HEK293 (cell line): ENCODE results near the gene LCN10.

Source experiments
- CTCF ChIA-PET: fragments of 350-600 bp; formaldehyde crosslinking; extraction: SDS; loops from one replicate; lab custom pipeline; 2021; ENCODE audit warnings: antibody characterized with exemption; lab: Yijun Ruan, JAX
- POLR2A ChIA-PET: fragments of 300-600 bp; formaldehyde crosslinking; extraction: SDS; loops from one replicate; lab custom pipeline; 2020; ENCODE audit warnings: antibody characterized with exemption, inconsistent platforms; lab: Yijun Ruan, JAX
- H3K27ac ChIP-seq: fragments of 200-500 bp; sonication (Bioruptor generic); 2 replicates; pipeline ENCODE4 v1.5.1; 2014; ENCODE audit warnings: low read depth, low read length, control low read depth, inconsistent platforms; ENCODE audit errors: extremely low read depth
- H3K36me3 ChIP-seq, 2 experiments: fragments of 200-500 bp in 1 of 2; sonication (Bioruptor generic) in 1 of 2; 1 replicate in 1 of 2; 2 replicates in 1 of 2; pipeline ENCODE4 v1.5.1; 2014 to 2017; ENCODE audit warnings: inconsistent platforms in 2 of 2, low read length in 2 of 2; ENCODE audit not compliant: control insufficient read depth in 2 of 2, insufficient read depth in 1 of 2
- H3K4me1 ChIP-seq: fragments of 200-500 bp; sonication (Bioruptor generic); 2 replicates; pipeline ENCODE4 v1.5.1; 2014; ENCODE audit warnings: mild to moderate bottlenecking, low read length, inconsistent platforms; ENCODE audit not compliant: control insufficient read depth, insufficient read depth
- H3K4me3 ChIP-seq: 2 replicates; pipeline ENCODE4 v1.5.1; 2011; ENCODE audit warnings: low read depth, mild to moderate bottlenecking, control low read depth, low read length, moderate library complexity
- H3K9me3 ChIP-seq: fragments of 200-500 bp; sonication (Bioruptor generic); 2 replicates; pipeline ENCODE4 v1.5.1; 2014; ENCODE audit warnings: low read depth, low read length, inconsistent platforms; ENCODE audit not compliant: control insufficient read depth, insufficient read depth
- EGR2 ChIP-seq: fragments of 450-650 bp; formaldehyde crosslinking; IDR thresholded peaks from 2 replicates; pipeline ENCODE4 v1.5.1; 2016; ENCODE audit warnings: low read depth, missing biosample characterization, missing genetic modification characterization
- GFI1B ChIP-seq: fragments of 450-650 bp; formaldehyde crosslinking; IDR thresholded peaks from 2 replicates; pipeline ENCODE4 v1.5.1; 2016; ENCODE audit warnings: missing biosample characterization, missing genetic modification characterization
- HOXA7 ChIP-seq: sonication (generic); formaldehyde crosslinking; IDR thresholded peaks from 2 replicates; pipeline ENCODE4 v1.8.1; 2022; ENCODE audit warnings: missing genetic modification reagents, borderline replicate concordance
- RBAK ChIP-seq: fragments of 450-650 bp; formaldehyde crosslinking; IDR thresholded peaks from 2 replicates; pipeline ENCODE4 v1.5.1; 2016; ENCODE audit warnings: missing biosample characterization, missing genetic modification characterization
- SCRT2 ChIP-seq: fragments of 450-650 bp; formaldehyde crosslinking; IDR thresholded peaks from 2 replicates; pipeline ENCODE4 v1.5.1; 2016; ENCODE audit warnings: missing biosample characterization, missing genetic modification characterization
- SETDB1 ChIP-seq: IDR thresholded peaks from one replicate; pipeline ENCODE4 v1.6.1; 2017; ENCODE audit warnings: mild to moderate bottlenecking, low read length, moderate library complexity, mixed read lengths; ENCODE audit not compliant: insufficient read length
- YY1 ChIP-seq: fragments of 450-650 bp; formaldehyde crosslinking; IDR thresholded peaks from 2 replicates; pipeline ENCODE4 v1.5.1; 2018; ENCODE audit warnings: missing biosample characterization, missing genetic modification characterization
- ZBTB20 ChIP-seq: fragments of 450-650 bp; formaldehyde crosslinking; IDR thresholded peaks from 2 replicates; pipeline ENCODE4 v1.5.1; 2016; ENCODE audit warnings: missing biosample characterization, missing genetic modification characterization
- ZFP37 ChIP-seq: fragments of 450-650 bp; formaldehyde crosslinking; IDR thresholded peaks from 2 replicates; pipeline ENCODE4 v1.5.1; 2016; ENCODE audit warnings: missing biosample characterization, missing genetic modification characterization
- ZNF138 ChIP-seq: fragments of 450-650 bp; formaldehyde crosslinking; IDR thresholded peaks from 2 replicates; pipeline ENCODE4 v1.5.1; 2016; ENCODE audit warnings: missing biosample characterization, missing genetic modification characterization, borderline replicate concordance
- ZNF157 ChIP-seq: fragments of 450-650 bp; formaldehyde crosslinking; IDR thresholded peaks from 2 replicates; pipeline ENCODE4 v1.5.1; 2016; ENCODE audit warnings: missing biosample characterization, missing genetic modification characterization
- ZNF169 ChIP-seq: fragments of 450-650 bp; formaldehyde crosslinking; IDR thresholded peaks from 2 replicates; pipeline ENCODE4 v1.5.1; 2016; ENCODE audit warnings: missing biosample characterization, missing genetic modification characterization
- ZNF324 ChIP-seq: fragments of 450-650 bp; formaldehyde crosslinking; IDR thresholded peaks from 2 replicates; pipeline ENCODE4 v1.5.1; 2016; ENCODE audit warnings: missing biosample characterization, missing genetic modification characterization
- ZNF335 ChIP-seq: fragments of 450-650 bp; formaldehyde crosslinking; conservative IDR thresholded peaks from 2 replicates; pipeline ENCODE4 v1.5.1; 2016; ENCODE audit warnings: missing biosample characterization, missing genetic modification characterization
- ZNF426 ChIP-seq: fragments of 450-650 bp; formaldehyde crosslinking; IDR thresholded peaks from 2 replicates; pipeline ENCODE4 v1.5.1; 2017; ENCODE audit warnings: missing biosample characterization, missing genetic modification characterization, mild to moderate bottlenecking, inconsistent platforms, moderate library complexity
- ZNF449 ChIP-seq: fragments of 450-650 bp; formaldehyde crosslinking; IDR thresholded peaks from 2 replicates; pipeline ENCODE4 v1.5.1; 2017; ENCODE audit warnings: missing biosample characterization, mild to moderate bottlenecking, missing genetic modification characterization, moderate library complexity
- ZNF48 ChIP-seq: fragments of 450-650 bp; formaldehyde crosslinking; IDR thresholded peaks from 2 replicates; pipeline ENCODE4 v1.5.1; 2016; ENCODE audit warnings: missing biosample characterization, missing genetic modification characterization
- ZNF488 ChIP-seq: fragments of 450-650 bp; formaldehyde crosslinking; IDR thresholded peaks from 2 replicates; pipeline ENCODE4 v1.5.1; 2016; ENCODE audit warnings: missing biosample characterization, missing genetic modification characterization
- ZNF530 ChIP-seq: fragments of 450-650 bp; formaldehyde crosslinking; IDR thresholded peaks from 2 replicates; pipeline ENCODE4 v1.5.1; 2016; ENCODE audit warnings: low read depth, missing biosample characterization, missing genetic modification characterization
- ZNF544 ChIP-seq: fragments of 450-650 bp; formaldehyde crosslinking; IDR thresholded peaks from 2 replicates; pipeline ENCODE4 v1.5.0; 2017; ENCODE audit warnings: missing biosample characterization, missing genetic modification characterization
- ZNF558 ChIP-seq: fragments of 450-650 bp; formaldehyde crosslinking; IDR thresholded peaks from 2 replicates; pipeline ENCODE4 v1.5.1; 2016; ENCODE audit warnings: missing biosample characterization, missing genetic modification characterization
- ZNF571 ChIP-seq: fragments of 450-650 bp; formaldehyde crosslinking; IDR thresholded peaks from 2 replicates; pipeline ENCODE4 v1.5.0; 2017; ENCODE audit warnings: missing biosample characterization, missing genetic modification characterization
- ZNF596 ChIP-seq: fragments of 450-650 bp; IDR thresholded peaks from 2 replicates; pipeline ENCODE4 v1.5.0; 2018; ENCODE audit warnings: missing biosample characterization, mild to moderate bottlenecking, missing genetic modification characterization, moderate library complexity
- ZNF658 ChIP-seq: fragments of 450-650 bp; formaldehyde crosslinking; IDR thresholded peaks from 2 replicates; pipeline ENCODE4; 2016; ENCODE audit warnings: missing biosample characterization, missing genetic modification characterization
- ZNF660 ChIP-seq: fragments of 450-650 bp; IDR thresholded peaks from 2 replicates; pipeline ENCODE4 v1.5.1; 2018; ENCODE audit warnings: missing biosample characterization, mild to moderate bottlenecking, missing genetic modification characterization
- TF ChIP-seq, protein P1 (sequence below): fragments of 450-650 bp; IDR thresholded peaks from 2 replicates; pipeline ENCODE4 v1.5.1; 2018; ENCODE audit warnings: missing biosample characterization, mild to moderate bottlenecking, missing genetic modification characterization
- TF ChIP-seq, protein P2 (sequence below): fragments of 450-650 bp; formaldehyde crosslinking; IDR thresholded peaks from 2 replicates; pipeline ENCODE4 v1.5.1; 2016; ENCODE audit warnings: missing biosample characterization, missing genetic modification characterization, low read depth
- TF ChIP-seq, protein P3 (sequence below): fragments of 450-650 bp; formaldehyde crosslinking; IDR thresholded peaks from 2 replicates; pipeline ENCODE4 v1.5.1; 2016; ENCODE audit warnings: missing biosample characterization, missing genetic modification characterization

LCN10 gene

DNA sequence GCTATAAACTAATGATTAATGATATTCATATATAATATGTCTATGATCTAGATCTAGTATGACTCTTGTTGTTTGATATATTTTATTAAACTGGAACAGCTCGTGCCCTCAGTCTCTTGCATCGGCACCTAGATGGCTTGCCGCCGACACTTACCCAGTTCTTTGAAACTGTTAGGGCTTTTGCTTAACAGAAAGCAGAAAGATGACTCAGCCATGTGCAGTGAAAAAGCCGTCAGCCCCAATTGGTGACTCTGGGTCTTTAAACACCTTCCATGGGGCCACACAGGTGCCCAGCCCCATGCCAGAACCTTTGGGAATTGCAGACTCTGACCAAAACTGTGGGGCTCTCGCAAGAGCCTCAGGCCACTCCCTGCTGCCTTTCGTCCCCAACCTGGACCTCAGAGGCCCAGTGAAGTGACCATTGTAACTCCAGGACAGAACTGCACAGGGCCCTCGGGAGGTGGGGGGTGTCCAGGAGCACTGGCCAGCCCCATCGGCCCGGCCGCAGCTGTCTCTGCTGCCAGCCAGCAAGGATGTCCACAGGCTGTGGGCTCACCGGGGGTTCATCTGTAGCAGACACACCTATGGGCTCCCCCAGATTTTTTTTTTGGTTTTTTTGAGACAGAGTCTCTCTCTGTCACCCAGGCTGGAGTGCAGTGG, 7.8 kb downstream of the LCN10 start:
- TF ChIP-seq ZNF138 = no peak
- TF ChIP-seq SETDB1 = no peak
- TF ChIP-seq SCRT2 (tag by site-specific recombination) = 0 out of 2 replicates have a peak, but pooled peaks have one; percentile 19
- TF ChIP-seq GFI1B (tag by site-specific recombination) = no peak
- TF ChIP-seq ZNF335 (tag by site-specific recombination) = peak; percentile 94
- TF ChIP-seq ZNF449 (tag by site-specific recombination) = no peak
- TF ChIP-seq EGR2 (tag by site-specific recombination) = no peak
- no peak for TF ChIP-seq ZNF157 (tag by site-specific recombination)
- TF ChIP-seq ZNF169 (tag by site-specific recombination) = no peak
- TF ChIP-seq, protein P1, sequence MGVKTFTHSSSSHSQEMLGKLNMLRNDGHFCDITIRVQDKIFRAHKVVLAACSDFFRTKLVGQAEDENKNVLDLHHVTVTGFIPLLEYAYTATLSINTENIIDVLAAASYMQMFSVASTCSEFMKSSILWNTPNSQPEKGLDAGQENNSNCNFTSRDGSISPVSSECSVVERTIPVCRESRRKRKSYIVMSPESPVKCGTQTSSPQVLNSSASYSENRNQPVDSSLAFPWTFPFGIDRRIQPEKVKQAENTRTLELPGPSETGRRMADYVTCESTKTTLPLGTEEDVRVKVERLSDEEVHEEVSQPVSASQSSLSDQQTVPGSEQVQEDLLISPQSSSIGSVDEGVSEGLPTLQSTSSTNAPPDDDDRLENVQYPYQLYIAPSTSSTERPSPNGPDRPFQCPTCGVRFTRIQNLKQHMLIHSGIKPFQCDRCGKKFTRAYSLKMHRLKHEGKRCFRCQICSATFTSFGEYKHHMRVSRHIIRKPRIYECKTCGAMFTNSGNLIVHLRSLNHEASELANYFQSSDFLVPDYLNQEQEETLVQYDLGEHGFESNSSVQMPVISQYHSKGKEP = no peak
- Histone ChIP-seq H3K4me1 (no peaks in the 10 kb centered on the region), H3K9me3 (no peaks in the 10 kb centered on the region), H3K36me3 (no peaks in the 10 kb centered on the region), H3K27ac (no peak overlapping the region), H3K4me3 (no peak overlapping the region)
- ChIA-PET CTCF (interaction anchor here (1.4 kb wide), 1 partner anchor 26 kb away, joined by 3 read pairs; no protein-coding TSS in a partner anchor), POLR2A (no interaction called here)

GRCh38 chr9:136733611-136734010, 9.1 kb downstream of the LCN10 start:
- ChIA-PET CTCF (interaction anchor here (1.4 kb wide), 1 partner anchor 28 kb away, joined by 3 read pairs; no protein-coding TSS in a partner anchor), POLR2A (no interaction called here)
- TF ChIP-seq, protein P2, sequence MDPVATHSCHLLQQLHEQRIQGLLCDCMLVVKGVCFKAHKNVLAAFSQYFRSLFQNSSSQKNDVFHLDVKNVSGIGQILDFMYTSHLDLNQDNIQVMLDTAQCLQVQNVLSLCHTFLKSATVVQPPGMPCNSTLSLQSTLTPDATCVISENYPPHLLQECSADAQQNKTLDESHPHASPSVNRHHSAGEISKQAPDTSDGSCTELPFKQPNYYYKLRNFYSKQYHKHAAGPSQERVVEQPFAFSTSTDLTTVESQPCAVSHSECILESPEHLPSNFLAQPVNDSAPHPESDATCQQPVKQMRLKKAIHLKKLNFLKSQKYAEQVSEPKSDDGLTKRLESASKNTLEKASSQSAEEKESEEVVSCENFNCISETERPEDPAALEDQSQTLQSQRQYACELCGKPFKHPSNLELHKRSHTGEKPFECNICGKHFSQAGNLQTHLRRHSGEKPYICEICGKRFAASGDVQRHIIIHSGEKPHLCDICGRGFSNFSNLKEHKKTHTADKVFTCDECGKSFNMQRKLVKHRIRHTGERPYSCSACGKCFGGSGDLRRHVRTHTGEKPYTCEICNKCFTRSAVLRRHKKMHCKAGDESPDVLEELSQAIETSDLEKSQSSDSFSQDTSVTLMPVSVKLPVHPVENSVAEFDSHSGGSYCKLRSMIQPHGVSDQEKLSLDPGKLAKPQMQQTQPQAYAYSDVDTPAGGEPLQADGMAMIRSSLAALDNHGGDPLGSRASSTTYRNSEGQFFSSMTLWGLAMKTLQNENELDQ (tag by site-specific recombination) = no peak
- TF ChIP-seq HOXA7 (CRISPR knock-in tag) (no peak), YY1 (tag by site-specific recombination) (no peak), ZNF530 (tag by site-specific recombination) (no peak), ZNF544 (no peak), ZFP37 (tag by site-specific recombination) (no peak), ZNF48 (tag by site-specific recombination) (no peak), RBAK (tag by site-specific recombination) (no peak), ZBTB20 (tag by site-specific recombination) (no peak), ZNF324 (tag by site-specific recombination) (no peak), ZNF488 (tag by site-specific recombination) (no peak), ZNF658 (no peak), ZNF571 (tag by site-specific recombination) (no peak), ZNF596 (tag by site-specific recombination) (no peak), ZNF426 (tag by site-specific recombination) (no peak), ZNF660 (tag by site-specific recombination) (no peak), ZNF558 (no peak)
- TF ChIP-seq, protein P3, sequence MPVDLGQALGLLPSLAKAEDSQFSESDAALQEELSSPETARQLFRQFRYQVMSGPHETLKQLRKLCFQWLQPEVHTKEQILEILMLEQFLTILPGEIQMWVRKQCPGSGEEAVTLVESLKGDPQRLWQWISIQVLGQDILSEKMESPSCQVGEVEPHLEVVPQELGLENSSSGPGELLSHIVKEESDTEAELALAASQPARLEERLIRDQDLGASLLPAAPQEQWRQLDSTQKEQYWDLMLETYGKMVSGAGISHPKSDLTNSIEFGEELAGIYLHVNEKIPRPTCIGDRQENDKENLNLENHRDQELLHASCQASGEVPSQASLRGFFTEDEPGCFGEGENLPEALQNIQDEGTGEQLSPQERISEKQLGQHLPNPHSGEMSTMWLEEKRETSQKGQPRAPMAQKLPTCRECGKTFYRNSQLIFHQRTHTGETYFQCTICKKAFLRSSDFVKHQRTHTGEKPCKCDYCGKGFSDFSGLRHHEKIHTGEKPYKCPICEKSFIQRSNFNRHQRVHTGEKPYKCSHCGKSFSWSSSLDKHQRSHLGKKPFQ (tag by site-specific recombination) = no peak
- no peaks in the 10 kb centered on the region for H3K36me3 ChIP-seq
- no peak overlapping the region for H3K27ac ChIP-seq
- H3K9me3 ChIP-seq = no peaks in the 10 kb centered on the region
- no peaks in the 10 kb centered on the region for H3K4me1 ChIP-seq
- no peak overlapping the region for H3K4me3 ChIP-seq
